HepG2 (cell line): ENCODE data around the gene THOC6. TPM values are rescaled to one million over a fixed set of nuclear protein-coding genes. Genes with fewer than 3 reads are reported as not detected.
A peak's percentile ranks its signal among the peaks of the same experiment; 100 is the strongest.

ENCODE experiments used
- AGO2 ChIP-seq: fragments of 200-400 bp; formaldehyde crosslinking; optimal IDR thresholded peaks from 2 replicates; pipeline ENCODE3; 2017; ENCODE audit warnings: mild to moderate bottlenecking, low read depth, low read length, moderate library complexity
- CREBL2 ChIP-seq: sonication (generic); formaldehyde crosslinking; IDR thresholded peaks from 2 replicates; pipeline ENCODE4 v1.8.1; 2023; ENCODE audit warnings: missing genetic modification reagents, mild to moderate bottlenecking, borderline replicate concordance
- DPF2 ChIP-seq: sonication (generic); formaldehyde crosslinking; IDR thresholded peaks from 2 replicates; pipeline ENCODE4 v1.4.0; 2020; ENCODE audit warnings: mild to moderate bottlenecking, low read depth, missing genetic modification reagents, borderline replicate concordance
- FOXP1 ChIP-seq, 2 experiments: fragments of 450-650 bp in 1 of 2; IDR thresholded peaks; 2 replicates each; pipeline ENCODE4 v1.6.1; 2017 to 2018; ENCODE audit warnings: antibody characterized with exemption in 1 of 2
- GLMP ChIP-seq: sonication (generic); formaldehyde crosslinking; IDR thresholded peaks from 2 replicates; pipeline ENCODE4 v1.9.0; 2021; ENCODE audit warnings: missing genetic modification reagents, mild to moderate bottlenecking, borderline replicate concordance
- GMEB1 ChIP-seq: sonication (generic); formaldehyde crosslinking; IDR thresholded peaks from 2 replicates; pipeline ENCODE4 v1.5.1; 2020; ENCODE audit warnings: missing genetic modification reagents, mild to moderate bottlenecking, borderline replicate concordance
- HNRNPL ChIP-seq: fragments of 200-400 bp; formaldehyde crosslinking; IDR thresholded peaks from 2 replicates; pipeline ENCODE4 v1.6.1; 2017; ENCODE audit warnings: mild to moderate bottlenecking, low read depth, low read length
- NFE2 ChIP-seq: sonication (generic); formaldehyde crosslinking; IDR thresholded peaks from 2 replicates; pipeline ENCODE4 v1.4.0; 2020; ENCODE audit warnings: missing genetic modification reagents
- PHF20 ChIP-seq: sonication (generic); formaldehyde crosslinking; IDR thresholded peaks from 2 replicates; pipeline ENCODE4 v1.5.0; 2020; ENCODE audit warnings: mild to moderate bottlenecking, missing genetic modification reagents
- PHF8 ChIP-seq: sonication (generic); formaldehyde crosslinking; IDR thresholded peaks from 2 replicates; pipeline ENCODE4 v1.5.0; 2020; ENCODE audit warnings: missing genetic modification reagents
- POGK ChIP-seq: sonication (generic); formaldehyde crosslinking; conservative IDR thresholded peaks from 2 replicates; pipeline ENCODE4 v1.8.0; 2022; ENCODE audit warnings: mild to moderate bottlenecking, moderate library complexity, missing genetic modification reagents
- RARG ChIP-seq: sonication (generic); formaldehyde crosslinking; IDR thresholded peaks from 2 replicates; pipeline ENCODE4 v1.4.0; 2020; ENCODE audit warnings: low read depth, mild to moderate bottlenecking, missing genetic modification reagents
- RBFOX2 ChIP-seq: fragments of 200-400 bp; formaldehyde crosslinking; IDR thresholded peaks from 2 replicates; pipeline ENCODE4 v1.6.1; 2017; ENCODE audit warnings: low read depth, mild to moderate bottlenecking, low read length
- ZIK1 ChIP-seq: sonication (generic); formaldehyde crosslinking; IDR thresholded peaks from 2 replicates; pipeline ENCODE4 v1.5.0; 2020; ENCODE audit warnings: mild to moderate bottlenecking, low read depth, missing genetic modification reagents, borderline replicate concordance
- ZNF34 ChIP-seq: sonication (generic); formaldehyde crosslinking; IDR thresholded peaks from 2 replicates; pipeline ENCODE4 v1.4.0; 2020; ENCODE audit warnings: mild to moderate bottlenecking, missing genetic modification reagents, borderline replicate concordance
- ZNF792 ChIP-seq: IDR thresholded peaks from 2 replicates; pipeline ENCODE4 v1.6.1; 2016
- ZNF878 ChIP-seq: sonication (generic); formaldehyde crosslinking; IDR thresholded peaks from 2 replicates; pipeline ENCODE4 v1.8.1; 2023; ENCODE audit warnings: mild to moderate bottlenecking, missing genetic modification reagents, moderate library complexity
- polyA plus RNA-seq, 8 experiments: library from polyadenylated mRNA; depleted of rRNA in 3 of 8; stranded (reverse) in 7 of 8; unstranded in 1 of 8; fragments of >200 nt; fragmentation: Illumina TruSeq in 4 of 8; extraction: Trizol in 4 of 8; gene quantifications; 2 replicates each; pipeline versions ENCODE4 v1.2.1 to v1.2.3, GENCODE V29; 2011 to 2016; ENCODE audit warnings: low read depth in 4 of 8, missing spikeins in 1 of 8, mixed read lengths in 1 of 8; ENCODE audit not compliant: insufficient read depth in 1 of 8
- total RNA-seq, 5 experiments: library from RNA; depleted of rRNA; stranded (reverse); fragments of >200 nt; fragmentation: Illumina TruSeq; extraction: Trizol; gene quantifications; 2 replicates each; pipeline ENCODE4 v1.2.3, GENCODE V29; 2016; ENCODE audit warnings: low read depth in 1 of 5
- TF ChIP-seq, protein P1 (sequence below): sonication (generic); formaldehyde crosslinking; IDR thresholded peaks from 2 replicates; pipeline ENCODE4 v1.4.0; 2020; ENCODE audit warnings: missing genetic modification reagents
- TF ChIP-seq, protein P2 (sequence below): sonication (generic); formaldehyde crosslinking; IDR thresholded peaks from 2 replicates; pipeline ENCODE4 v1.8.0; 2023; ENCODE audit warnings: mild to moderate bottlenecking, missing genetic modification reagents

The THOC6 gene
- total and polyA plus RNA-seq, 2 of the 13 experiments (the other 11 are each of a cell fraction or from before 2014, with no cell fraction given) = 32.1 to 37.0 TPM

DNA sequence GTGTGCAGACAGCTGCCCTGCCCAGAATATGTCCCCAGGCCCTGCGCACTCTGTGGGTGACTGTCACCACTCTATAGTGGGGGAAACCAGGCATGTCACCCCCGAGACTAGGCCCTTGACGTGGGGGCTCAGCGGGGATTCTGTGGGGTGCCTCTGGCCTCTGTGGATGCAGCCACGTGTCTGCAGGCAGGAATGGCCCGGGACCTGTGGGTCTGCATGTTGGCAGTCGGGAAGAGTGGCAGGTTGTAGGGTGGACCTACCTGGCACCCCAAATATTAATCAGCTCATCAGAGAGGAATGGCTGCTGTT, 42.6 kb downstream of the THOC6 start (continued):
- TF ChIP-seq GMEB1 (CRISPR knock-in tag) (no peak), HNRNPL (no peak), ZIK1 (CRISPR knock-in tag) (no peak), GLMP (CRISPR knock-in tag) (no peak), POGK (CRISPR knock-in tag) (0 out of 2 replicates have a peak, but pooled peaks have one; percentile 48), ZNF34 (CRISPR knock-in tag) (no peak), CREBL2 (CRISPR knock-in tag) (no peak), PHF8 (CRISPR knock-in tag) (0 out of 2 replicates have a peak, but pooled peaks have one; percentile 2), ZNF878 (CRISPR knock-in tag) (0 out of 2 replicates have a peak, but pooled peaks have one; percentile 13), PHF20 (CRISPR knock-in tag) (no peak; the same call in 1 of the 2 replicates), RARG (CRISPR knock-in tag) (no peak), ZNF792 (CRISPR knock-in tag) (no peak), NFE2 (CRISPR knock-in tag) (no peak), RBFOX2 (peak; percentile 36; the same call in 1 of the 2 replicates), AGO2 (no peak), FOXP1 (IDR thresholded peaks at IDR 0.05) (no peak), FOXP1 (CRISPR knock-in tag; IDR thresholded peaks at IDR 0.05) (no peak), DPF2 (CRISPR knock-in tag) (no peak)
- TF ChIP-seq, protein P1, sequence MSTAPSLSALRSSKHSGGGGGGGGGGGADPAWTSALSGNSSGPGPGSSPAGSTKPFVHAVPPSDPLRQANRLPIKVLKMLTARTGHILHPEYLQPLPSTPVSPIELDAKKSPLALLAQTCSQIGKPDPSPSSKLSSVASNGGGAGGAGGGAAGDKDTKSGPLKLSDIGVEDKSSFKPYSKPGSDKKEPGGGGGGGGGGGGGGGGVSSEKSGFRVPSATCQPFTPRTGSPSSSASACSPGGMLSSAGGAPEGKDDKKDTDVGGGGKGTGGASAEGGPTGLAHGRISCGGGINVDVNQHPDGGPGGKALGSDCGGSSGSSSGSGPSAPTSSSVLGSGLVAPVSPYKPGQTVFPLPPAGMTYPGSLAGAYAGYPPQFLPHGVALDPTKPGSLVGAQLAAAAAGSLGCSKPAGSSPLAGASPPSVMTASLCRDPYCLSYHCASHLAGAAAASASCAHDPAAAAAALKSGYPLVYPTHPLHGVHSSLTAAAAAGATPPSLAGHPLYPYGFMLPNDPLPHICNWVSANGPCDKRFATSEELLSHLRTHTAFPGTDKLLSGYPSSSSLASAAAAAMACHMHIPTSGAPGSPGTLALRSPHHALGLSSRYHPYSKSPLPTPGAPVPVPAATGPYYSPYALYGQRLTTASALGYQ (CRISPR knock-in tag) = no peak
- TF ChIP-seq, protein P2, sequence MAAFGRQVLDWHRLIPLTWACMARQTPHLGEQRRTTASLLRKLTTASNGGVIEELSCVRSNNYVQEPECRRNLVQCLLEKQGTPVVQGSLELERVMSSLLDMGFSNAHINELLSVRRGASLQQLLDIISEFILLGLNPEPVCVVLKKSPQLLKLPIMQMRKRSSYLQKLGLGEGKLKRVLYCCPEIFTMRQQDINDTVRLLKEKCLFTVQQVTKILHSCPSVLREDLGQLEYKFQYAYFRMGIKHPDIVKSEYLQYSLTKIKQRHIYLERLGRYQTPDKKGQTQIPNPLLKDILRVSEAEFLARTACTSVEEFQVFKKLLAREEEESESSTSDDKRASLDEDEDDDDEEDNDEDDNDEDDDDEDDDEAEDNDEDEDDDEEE = no peak
